ENCODE results near the gene MYH6.
"Not testable (repeated sequence)": the region's sequence is repeated elsewhere in the genome, so short reads cannot be mapped to it uniquely, and the experiment has no call there.

Gene MYH6

GRCh38 chr14:23435543-23436326 lies 27.7 kb upstream of the MYH6 start, which contains the start of gene MYH7:
Gene MYH7 (minus strand): TSS chr14:23435660. CDS start chr14:23433732, 1,928 bp downstream.
- DNase-seq (ENCODE audit: low read depth): no peak

- no peak for DNase-seq (ENCODE audit: low read depth)
Measured at GRCh38 chr14:23434488-23435222, 26.6 kb upstream of the MYH6 start.

GRCh38 chr14:23433457-23433856 lies 25.4 kb upstream of the MYH6 start:
- no peak for DNase-seq (ENCODE audit: low read depth)

- no peak for DNase-seq (ENCODE audit: low read depth)
Measured at GRCh38 chr14:23432946-23433345, 24.9 kb upstream of the MYH6 start.

DNA sequence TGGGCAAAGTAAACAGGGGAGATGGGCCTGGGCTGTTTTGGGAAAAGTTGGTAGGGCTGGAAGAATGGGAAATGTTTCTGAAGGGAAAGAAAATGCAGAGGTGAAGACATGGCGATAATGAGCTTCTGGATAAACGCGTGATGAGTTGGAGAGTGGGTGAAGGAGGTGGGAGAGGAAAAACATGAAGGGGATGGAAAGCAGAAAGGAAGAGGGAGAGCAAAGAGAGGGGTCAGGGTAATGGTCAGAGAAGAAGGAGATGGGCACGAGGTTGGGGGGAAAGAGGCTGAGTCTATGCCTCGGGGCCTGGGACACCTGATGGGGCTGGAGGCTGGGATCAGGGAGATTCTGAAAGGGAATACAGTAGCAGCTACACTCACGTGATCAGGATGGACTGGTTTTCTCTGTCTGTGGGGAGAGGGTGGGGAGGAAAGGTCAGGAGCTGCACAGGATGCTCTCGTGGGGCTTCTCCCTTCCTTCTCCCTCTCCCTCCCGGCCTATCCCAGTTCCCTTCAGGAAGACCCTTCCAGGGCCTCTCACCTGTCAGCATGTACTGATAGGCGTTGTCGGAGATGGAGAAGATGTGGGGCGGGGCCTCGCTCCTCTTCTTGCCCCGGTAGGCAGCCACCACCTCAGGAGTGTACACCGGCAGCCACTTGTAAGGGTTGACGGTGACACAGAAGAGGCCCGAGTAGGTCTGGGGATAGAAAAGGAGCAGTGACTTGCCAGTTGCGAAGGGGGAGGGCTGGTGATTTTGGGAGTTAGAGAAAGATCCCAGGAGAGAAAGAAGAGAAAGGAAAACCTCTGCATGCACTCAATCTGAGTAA lies 24.2 kb upstream of the MYH6 start:
- DNase-seq (ENCODE audit: low read depth): no peak

GRCh38 chr14:23431486-23431885 lies 23.4 kb upstream of the MYH6 start:
- no peak for DNase-seq (ENCODE audit: low read depth)

- DNase-seq (ENCODE audit: low read depth): no peak
Measured at GRCh38 chr14:23430723-23431085, 22.6 kb upstream of the MYH6 start.

DNA sequence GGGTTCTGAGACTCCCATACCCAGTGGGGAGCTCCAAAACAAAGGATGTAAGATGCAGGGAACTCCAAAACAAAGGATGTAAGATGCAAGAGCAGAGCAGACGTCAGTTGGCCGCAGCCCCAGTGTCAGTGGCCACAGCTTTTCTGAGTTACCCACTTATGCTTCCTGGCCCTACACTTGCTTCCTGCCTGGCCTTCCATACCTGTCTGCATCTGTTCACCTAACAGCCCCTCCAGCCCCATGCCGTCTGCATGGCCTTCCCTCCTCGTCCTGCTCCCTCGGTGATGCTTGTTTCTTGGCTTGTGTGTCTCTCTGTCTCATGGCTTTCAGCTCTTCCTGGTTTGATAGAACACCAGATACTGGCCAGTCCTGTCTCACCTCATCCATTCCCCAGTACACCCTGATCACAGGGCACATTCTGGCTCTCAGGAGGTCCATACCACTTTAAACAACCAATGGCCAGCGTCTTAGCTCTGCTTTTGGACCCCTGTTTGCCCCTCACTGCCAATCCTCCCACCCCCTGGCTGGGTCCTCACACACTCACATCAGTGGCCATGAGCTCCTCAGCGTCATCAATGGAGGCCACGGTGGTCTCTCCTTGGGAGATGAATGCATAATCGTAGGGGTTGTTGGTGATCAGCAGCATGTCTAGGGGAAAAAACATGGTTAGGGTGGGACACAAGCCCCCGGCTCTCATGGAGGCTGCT lies 22.1 kb upstream of the MYH6 start:
- no peak for DNase-seq (ENCODE audit: low read depth)

GRCh38 chr14:23428686-23429495 lies 20.8 kb upstream of the MYH6 start:
- no peak for DNase-seq (ENCODE audit: low read depth)

DNA sequence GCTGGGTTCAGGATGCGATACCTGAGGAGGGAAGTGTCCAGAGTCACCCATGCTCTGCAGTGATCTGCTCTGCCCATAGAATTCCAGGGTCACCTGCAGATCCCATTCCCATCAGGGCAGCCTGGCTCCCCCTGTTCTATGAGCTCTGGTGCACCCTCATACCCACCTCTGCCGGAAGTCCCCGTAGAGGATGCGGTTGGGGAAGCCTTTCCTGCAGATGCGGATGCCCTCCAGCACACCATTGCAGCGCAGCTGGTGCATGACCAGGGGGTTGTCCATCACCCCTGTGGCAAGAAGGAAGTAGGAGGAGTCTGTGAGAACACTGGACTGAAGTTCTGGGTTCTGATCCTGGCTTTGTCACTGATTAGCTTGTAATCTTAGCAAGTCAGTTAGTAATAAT lies 17.7 kb upstream of the MYH6 start:
- DNase-seq (ENCODE audit: low read depth): not testable (repeated sequence)

DNA sequence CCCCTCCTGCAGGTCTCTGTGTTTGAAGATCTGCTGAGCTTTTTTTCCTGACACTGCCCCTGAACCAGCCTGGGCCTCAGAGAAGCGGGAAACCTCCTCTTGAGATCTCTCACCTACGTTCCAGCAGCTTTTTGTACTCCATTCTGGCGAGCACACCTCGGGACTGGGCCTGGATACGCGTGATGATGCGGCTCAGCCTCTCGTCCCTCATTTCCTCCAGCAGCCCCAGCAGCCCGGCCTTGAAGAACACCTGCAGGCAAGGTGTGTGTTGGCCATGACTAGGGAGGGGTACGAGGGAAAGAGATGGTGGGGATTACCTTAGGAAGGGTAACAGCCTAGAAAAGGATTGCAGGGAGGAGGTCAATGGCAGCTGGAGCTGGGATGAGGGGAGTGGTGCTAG lies 17.1 kb upstream of the MYH6 start:
- no peak for DNase-seq (ENCODE audit: low read depth)

DNA sequence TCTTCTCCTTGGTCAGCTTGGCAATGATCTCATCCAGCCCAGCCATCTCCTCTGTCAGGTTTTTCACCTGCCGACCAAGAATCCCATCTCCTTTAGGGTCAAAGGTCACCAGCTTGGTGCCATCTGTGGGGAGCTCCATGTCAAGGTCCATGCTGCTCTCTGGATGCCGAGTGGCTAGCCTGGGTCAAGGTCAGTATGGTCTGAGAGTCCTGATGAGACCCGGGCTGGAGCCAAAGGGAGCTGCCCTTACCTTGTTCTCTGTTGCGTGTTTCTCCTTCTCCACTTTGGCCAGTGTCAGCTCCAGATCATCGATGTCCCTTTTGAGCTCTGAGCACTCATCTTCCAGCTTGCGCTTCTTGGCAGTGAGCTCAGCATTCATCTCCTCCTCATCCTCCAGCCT lies 15.6 kb upstream of the MYH6 start:
- no peak for DNase-seq (ENCODE audit: low read depth)

GRCh38 chr14:23421594-23421993 lies 13.5 kb upstream of the MYH6 start:
- DNase-seq (ENCODE audit: low read depth): no peak

- not testable (repeated sequence) for DNase-seq (ENCODE audit: low read depth)
Measured at GRCh38 chr14:23419646-23420045, 11.6 kb upstream of the MYH6 start.

DNA sequence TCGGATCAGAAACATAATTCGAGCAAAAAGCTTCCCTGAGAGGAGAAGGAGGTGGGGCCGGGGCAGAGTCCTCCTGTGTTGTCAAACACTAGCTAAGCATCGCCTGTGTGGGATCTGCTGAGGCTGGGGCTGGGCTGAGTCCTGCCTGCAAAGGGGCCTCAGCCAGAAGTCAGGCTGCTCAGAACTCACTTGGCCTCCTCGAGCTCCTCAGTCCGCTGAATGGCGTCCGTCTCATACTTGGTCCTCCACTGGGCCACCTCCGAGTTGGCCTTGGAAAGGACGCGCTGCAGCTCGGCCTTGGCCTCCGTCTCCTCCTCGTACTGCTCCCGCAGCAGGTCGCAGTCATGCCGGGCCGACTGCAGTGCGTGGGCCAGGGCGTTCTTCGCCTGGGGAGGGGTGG lies 9.9 kb upstream of the MYH6 start:
- DNase-seq (ENCODE audit: low read depth): no peak

GRCh38 chr14:23417269-23417668 lies 9.2 kb upstream of the MYH6 start:
- DNase-seq (ENCODE audit: low read depth): not testable (repeated sequence)

DNA sequence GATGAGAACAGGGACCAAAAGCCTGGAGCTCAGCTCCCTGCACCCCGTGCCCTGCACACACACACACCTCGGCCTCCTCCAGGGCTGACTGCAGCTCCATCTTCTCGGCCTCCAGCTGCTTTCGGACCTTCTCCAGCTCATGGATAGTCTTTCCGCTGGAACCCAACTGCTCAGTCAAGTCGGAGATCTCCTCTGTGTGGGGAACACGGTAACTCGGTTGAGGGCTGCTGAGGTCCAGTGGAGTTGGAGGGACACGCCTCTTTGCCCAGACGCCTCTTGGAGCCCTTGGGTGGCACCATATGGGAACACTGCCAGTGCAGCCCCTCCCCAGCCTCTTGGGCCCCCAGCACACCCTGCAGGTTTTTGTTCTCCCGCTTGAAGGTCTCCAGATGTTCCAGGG lies 8.7 kb upstream of the MYH6 start:
- DNase-seq (ENCODE audit: low read depth): no peak

DNA sequence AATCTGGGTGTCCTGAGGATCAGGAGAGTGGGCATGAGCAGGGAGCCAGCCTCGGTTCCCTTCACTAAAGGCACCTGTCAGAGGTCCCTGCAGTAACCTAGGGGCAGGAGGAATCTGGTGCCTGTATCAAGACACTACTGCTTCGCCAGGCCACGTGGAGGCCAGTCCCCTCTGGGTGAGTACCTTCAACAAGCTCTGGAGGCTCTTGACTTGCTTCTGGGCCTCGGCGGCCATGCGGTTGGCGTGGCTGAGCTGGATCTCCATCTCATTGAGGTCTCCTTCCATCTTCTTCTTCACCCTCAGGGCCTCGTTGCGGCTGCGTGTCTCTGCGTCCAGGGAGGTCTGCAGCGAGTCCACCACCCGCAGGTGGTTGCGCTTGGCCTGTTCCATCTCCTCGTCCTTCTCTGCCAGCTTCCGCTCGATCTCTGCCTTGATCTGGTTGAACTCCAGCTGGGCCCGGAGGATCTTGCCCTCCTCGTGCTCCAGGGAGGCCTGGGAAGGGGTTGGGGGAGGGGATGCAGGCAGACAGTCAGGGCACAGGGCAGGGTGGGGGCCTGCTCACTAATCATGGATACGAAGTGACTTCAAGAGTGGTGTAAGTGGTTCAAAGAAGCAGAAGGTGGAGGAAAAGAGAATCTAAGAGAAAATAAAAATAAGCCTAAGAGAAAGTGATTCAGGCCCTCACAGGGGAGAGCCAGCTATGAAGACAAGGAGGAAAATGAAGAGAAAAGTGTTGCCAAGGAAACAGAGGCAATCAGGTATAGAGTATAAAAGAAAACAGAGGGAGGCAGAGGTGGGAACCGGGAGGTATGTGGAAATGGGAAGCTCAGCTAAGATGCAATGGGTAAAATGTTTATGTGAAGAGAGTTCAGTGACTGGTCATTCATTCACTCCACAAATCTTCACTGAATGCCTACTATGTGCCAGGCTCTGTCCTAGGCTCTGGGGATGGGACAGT lies 8.0 kb upstream of the MYH6 start:
- no peak for DNase-seq (ENCODE audit: low read depth)

- DNase-seq (ENCODE audit: low read depth): no peak
Measured at GRCh38 chr14:23414906-23415820, 7.1 kb upstream of the MYH6 start.

Data from activated T-helper 9 cell treated with anti-CD3 and anti-CD28 coated beads, Interleukin-2, amount 50 U/mL, for 16 hours (primary cell).